Spleen (tissue), 7 donors: ENCODE results near the gene STEAP2.

ENCODE experiments used
- CTCF ChIP-seq, 11 experiments: fragments of 200-600 bp in 7 of 11; fragments of 450-650 bp in 4 of 11; sonication (generic) in 4 of 11; IDR thresholded peaks in 8 of 11; conservative IDR thresholded peaks in 3 of 11; 1 replicate in 7 of 11; 2 replicates in 4 of 11; pipeline versions ENCODE4 v1.4.0 to v1.8.0; 2016 to 2021; ENCODE audit warnings: antibody characterized with exemption in 11 of 11, inconsistent platforms in 4 of 11, mild to moderate bottlenecking in 1 of 11
- POLR2A ChIP-seq, 3 donors: fragments of 450-650 bp; IDR thresholded peaks; one replicate each; pipeline ENCODE4 v1.5.1; 2017; ENCODE audit warnings: antibody characterized with exemption in 3 of 3, mild to moderate bottlenecking in 1 of 3
- donor health status: DM: no; HTN: no; CAD: no; lungs with moderate emphysema.
- donor health status: DM: no; HTN: no; CAD: no.
- donor health status: DM: no; HTN: no; CAD: no.

GRCh38 chr7:90244565-90244908, 33.0 kb downstream of the STEAP2 start:
- TF ChIP-seq POLR2A (IDR thresholded peaks at IDR 0.05) (no peak), CTCF (IDR thresholded peaks at IDR 0.05 in 8 of 11, conservative IDR thresholded peaks at IDR 0.05 in 3 of 11) (no peak)
